HG02852 (cell line): Measurements from ENCODE around the gene KRT23.

Source experiments
- ATAC-seq: cut with Tn5 transposase; IDR thresholded peaks from one replicate; pipeline ENCODE4 v1.9.1; 2021; ENCODE audit warnings: mild to moderate bottlenecking, moderate library complexity; ENCODE audit not compliant: unreplicated experiment

The KRT23 gene

DNA sequence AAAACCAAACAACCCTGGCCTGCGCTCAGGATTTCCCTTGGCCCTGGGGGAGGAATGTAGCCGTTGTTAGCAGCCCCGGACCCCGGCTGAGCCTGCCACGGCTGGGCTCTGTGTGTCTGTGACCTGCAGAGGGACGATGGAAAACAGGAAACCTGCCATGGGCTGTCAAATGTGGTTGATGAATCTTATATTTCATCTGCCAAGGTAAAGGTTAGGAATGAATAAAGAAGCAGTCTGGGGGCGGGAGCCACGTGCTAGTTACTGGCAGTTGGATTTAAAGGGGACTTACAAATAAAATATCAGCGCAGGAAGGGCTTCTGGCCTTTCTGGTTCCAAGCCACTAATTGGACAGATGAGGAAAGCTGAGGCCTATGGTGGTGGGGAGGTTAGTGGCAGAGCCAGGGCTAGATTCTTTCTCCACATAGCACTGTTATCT is at the start of gene KRT23:
Gene KRT23, minus strand, starts transcription at position 263 of the 436 bp plus-strand sequence. CDS start 1,043 bp downstream, outside the sequence.
- ATAC-seq = no peak

GRCh38 chr17:40986920-40987319 is 49.5 kb upstream of the KRT23 start:
- ATAC-seq = no peak

DNA sequence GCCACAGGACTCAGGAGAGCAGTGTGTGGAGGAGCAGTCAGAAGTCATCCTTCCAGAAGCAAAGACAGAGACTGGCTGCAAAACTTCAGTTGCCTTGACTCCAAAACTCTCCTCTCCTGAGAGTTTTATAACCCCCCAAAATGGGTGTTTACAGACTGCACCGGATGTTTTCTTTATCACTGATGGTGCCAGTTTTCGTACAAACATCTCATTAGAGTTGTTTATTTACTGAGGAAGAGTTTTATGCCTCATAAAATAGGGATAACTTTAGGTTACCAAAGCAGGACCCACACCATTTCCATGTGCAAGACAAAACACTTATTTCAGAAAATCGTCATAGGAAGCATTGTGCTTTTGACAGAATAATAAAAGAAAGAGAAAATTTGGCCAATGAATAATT is 46.8 kb upstream of the KRT23 start, which contains the start of gene KRT40:
Gene KRT40, minus strand, starts transcription at position 101 of the 400 bp plus-strand sequence. Its CDS starts 53 bp downstream, at position 48.
- no peak for ATAC-seq

DNA sequence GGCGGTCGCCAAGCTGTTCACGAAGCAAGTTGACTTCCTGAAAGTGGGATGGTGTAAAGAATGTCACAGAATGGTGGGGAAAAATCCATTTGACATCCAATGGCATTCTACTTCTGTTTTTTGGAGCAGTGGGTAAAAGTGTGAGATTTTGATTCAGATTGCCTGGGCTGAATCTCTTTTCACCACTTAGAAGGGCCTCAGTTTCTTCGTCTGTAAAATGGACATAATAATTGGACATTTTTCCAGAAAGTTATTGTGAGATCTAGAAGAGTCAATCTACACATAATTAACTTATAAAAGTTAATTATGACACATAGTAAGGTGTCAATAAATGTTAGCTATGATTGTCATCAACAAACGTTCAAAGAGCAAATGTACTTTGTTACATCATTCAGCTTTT is 43.7 kb upstream of the KRT23 start:
- ATAC-seq = no peak

DNA sequence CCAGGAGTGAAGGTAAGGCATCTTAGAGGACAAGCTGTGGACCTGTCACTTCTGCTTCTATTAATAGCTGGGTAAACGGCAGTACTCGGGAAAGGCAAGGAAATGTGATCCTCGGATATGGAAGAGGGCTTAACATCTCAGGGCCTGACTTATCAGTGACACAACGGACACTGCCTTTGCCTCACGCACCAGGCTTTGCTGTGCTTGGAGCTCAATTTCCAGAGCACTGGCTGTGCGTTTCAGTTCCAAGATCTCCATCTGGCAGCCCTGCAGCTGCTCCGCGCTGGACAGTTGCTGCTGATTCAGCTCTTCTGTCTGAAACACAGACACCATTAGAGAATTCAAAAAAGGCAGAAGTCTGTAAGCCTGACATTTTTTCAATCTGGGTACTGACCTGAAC is 43.1 kb upstream of the KRT23 start:
- ATAC-seq = no peak

DNA sequence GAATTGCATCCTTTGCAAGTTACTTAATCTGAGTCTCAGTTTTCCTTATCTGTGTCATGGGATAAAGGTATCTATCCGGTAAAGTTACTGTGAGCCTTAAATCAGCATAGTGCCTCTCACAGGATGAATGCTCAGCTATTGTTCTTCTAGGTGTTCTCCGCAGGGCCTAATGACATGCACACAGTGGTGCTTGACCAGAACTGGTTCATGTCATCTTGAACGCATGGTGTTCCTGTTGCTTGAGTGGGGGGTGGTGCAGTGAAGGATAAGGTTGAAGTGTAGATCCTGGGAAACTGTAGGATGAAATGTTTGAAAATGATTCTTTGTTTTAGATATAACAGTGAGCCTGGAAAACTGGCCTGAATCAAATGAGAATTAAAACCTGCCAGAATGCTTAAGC is 42.7 kb upstream of the KRT23 start:
- ATAC-seq = no peak

GRCh38 chr17:40978575-40979151 is 41.2 kb upstream of the KRT23 start:
- no peak for ATAC-seq

GRCh38 chr17:40975516-40975915 is 38.1 kb upstream of the KRT23 start:
- ATAC-seq = no peak

- no peak for ATAC-seq
These were observed 36.9 kb upstream of the KRT23 start for GRCh38 chr17:40974366-40974765.

DNA sequence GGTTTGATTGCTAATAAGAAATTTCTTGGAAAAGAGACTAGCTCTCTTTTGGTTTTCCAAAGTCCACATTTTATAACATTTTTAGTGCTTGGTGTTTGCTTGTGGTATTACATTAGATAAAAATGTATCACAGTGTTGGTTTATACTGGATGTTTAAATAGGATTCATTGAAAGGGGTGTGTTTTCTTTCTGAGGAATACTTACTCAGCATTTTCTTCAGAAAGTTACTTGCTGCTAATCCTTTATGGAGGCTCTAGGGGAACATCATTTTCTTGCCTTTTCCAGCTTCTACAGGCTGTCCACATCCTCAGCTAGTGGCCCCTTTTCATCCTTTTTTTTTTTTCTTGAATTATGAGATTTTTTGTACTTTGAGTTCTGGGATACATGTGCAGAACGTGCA is 30.1 kb upstream of the KRT23 start:
- ATAC-seq = no peak

- ATAC-seq = no peak
These were observed 29.4 kb upstream of the KRT23 start, which contains the start of gene KRT39 for GRCh38 chr17:40966848-40967247. Gene KRT39 (minus strand): TSS chr17:40966948. CDS start chr17:40966856, 92 bp downstream.

DNA sequence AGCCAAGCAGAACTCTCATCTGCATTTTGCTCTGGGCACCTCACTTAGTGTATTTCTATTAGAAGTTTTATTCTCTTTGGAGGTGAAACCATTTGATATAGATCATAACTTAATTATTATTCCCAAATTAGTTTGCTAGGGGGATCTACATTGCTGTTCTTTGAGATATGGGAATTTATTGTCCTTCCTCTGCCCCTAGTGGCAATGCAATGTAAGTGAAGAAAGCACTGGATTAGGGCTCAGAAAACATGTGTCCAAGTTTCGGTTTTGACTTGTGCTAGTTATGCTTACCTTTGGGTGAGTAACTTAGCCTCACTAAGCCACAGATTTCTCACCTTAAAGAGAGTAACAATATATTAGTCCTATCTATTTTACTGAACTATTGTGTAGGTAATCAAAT is 26.4 kb upstream of the KRT23 start:
- ATAC-seq = no peak

GRCh38 chr17:40962059-40962561 is 24.7 kb upstream of the KRT23 start:
- no peak for ATAC-seq

DNA sequence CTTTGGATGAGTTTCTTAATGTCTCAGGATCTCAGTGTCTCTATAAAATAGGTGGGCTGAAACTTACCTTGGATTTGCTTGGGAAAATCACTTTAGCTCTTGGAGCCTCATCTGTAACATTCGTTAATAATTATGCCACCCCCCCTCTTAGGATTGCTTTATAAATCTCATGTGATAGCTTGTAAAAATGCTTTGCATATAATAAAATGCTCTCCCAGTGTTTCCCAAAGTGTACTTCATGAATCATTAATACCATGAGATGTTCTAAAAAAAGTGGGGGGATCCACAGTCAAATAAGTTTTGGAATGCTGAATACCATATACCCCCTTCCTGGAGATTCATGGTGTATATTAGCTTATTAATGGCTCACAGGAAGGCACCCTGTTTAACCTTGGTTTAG is 24.1 kb upstream of the KRT23 start:
- ATAC-seq = no peak

GRCh38 chr17:40960144-40960543 is 22.7 kb upstream of the KRT23 start:
- ATAC-seq = no peak

DNA sequence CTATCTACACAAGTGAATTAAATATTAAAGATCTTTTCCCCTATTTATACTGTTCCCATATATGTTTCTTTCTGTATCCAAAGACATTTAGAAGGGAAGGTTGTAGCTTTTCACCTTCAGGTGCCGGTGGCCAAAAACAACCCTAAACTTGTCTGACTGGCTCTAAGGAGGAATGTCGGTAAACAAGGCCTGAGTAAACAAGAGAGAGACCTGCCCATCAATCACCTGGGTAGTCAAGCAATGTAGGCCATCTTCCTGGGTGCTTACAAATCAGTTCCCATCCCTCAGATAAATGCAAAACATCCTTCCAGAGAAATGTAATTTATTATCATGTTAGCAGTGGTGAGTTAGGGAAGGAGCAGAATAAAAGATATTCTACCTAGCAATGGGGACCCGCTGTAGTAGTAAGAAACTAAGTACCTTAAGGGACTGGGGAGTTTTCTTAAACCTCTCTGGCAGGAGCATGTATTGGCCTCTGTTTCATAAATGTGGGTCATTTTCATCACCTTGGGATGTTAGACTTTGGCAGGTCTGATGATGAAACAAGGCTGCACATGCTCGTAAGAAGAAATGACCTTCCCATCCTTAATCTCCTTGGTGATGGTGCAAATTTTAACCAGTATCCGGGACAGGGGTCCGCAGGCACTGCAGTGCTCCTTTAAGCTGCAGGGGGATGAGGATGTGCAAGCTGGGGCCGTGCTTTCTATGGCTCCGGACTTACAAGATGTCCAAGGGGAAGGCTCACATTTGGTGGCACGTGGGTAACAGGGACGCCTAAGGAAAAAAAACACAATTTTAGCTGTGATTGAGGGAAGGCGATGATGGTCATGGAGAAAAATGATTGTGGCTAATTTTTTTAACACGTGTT is 20.9 kb upstream of the KRT23 start:
- ATAC-seq = no peak

DNA sequence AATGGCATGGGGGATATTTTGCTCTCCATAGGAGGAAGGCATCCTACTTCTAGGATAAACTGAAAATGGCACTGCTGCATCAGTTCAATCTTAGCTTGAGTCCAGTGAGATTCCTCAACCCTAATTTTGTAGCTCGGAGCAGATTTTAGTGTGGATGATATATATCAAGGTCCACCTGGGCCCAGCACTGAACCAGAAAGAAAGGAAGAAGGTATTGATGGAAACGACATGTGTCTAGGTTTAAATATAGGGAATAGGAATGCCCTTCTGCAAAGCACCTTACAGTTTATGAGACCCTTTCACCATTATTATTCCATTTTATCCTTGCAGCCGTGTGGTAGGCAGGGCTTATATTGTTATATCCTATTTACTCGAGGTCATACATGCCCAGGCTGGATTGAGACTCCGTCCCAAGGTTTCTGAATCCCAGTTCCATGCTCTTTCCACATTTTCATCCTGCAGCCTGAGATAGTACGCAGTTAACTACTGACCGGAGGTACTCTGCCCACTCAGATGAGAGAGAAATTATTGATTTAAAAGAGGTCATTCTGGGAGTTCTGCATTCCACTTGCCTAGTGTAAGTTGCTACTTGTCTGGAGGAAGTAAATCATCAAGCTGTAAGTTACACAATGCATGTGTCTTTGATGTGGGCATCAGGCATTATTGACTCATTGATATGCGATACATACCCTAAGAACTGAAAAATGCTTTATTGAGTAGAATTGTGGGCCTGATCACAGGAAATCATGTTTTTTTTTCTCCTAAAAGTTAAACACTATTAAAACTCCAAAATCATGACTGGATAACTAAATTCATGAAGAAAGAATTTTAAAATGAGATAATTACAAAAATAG is 19.2 kb upstream of the KRT23 start:
- ATAC-seq = no peak

GRCh38 chr17:40953881-40954280 is 16.4 kb upstream of the KRT23 start:
- no peak for ATAC-seq

- no peak for ATAC-seq
These were observed 15.2 kb upstream of the KRT23 start for GRCh38 chr17:40952661-40953060.

DNA sequence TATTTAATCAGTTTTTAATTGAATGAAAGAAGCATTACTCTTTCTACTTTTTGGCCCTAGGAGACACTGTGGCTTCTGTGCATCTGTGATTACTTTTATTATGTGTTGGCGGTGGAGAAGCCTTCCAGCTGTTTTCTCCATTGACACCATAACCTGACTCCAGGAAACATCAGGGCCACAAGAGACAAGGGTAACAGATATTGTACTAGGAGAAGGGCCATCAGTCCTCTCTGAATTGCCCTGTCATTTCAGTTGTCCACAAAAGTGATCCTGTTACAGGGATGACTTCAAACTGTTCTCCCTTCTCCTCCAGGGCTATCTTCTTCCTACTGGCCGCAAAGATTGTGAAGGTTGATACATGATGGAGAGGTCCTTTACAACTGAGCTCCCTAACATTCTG is 14.7 kb upstream of the KRT23 start:
- ATAC-seq = no peak

DNA sequence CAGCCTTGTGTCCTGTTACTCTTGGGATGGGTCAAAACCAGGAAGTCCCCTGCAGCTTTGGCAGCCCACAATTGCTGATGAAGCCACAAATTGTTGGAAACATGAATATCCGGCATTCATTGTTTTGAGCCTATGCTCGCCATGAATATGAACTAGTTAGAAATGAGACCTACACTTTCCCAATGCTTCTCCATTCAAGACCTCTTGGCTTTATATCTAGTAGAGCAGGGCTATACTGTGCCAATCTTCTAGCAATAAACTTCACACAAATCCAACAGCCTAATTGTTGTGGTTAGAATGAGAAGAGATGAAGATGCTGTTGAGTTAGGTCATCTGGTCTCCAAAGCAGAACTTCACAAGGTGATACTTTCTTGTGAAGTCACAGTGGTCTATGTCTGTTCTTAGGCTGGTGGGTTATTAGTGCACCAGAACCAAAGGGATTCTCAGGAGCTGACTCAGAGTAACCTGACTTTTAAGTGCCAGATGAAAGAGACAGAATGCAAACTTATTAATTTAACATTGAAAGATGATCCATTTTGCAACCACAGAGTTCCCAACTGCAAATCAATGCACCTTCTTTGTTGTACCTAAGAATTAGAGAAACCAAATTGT is 13.7 kb upstream of the KRT23 start:
- ATAC-seq = no peak
